ENCODE data around the gene DMAP1. TPM values are rescaled to one million over a fixed set of nuclear protein-coding genes. Genes with fewer than 3 reads are reported as not detected.
A peak's percentile ranks its signal among the peaks of the same experiment; 100 is the strongest.

DMAP1 gene
- total RNA-seq (10 to 100 TPM; 32.3 to 67.0 (median 40.9) TPM), polyA plus RNA-seq (10 to 100 TPM; 23.6 to 40.9 (median 27.6) TPM)

GRCh38 chr1:44213222-44214112, at the start of gene DMAP1:
Gene DMAP1, plus strand, starts transcription at chr1:44213471. Its CDS starts 283 bp downstream, at chr1:44213754.
- intact Hi-C loops (cut with DNase I) = loop anchor here (2.0 to 10.0 kb wide), 4 partner anchors 25 to 441 kb away; partner anchors contain the start of gene CCDC24
- peaks cover 0 to 33% (median 27%) of the 10 kb centered on the region in 4 donors for H3K4me1 ChIP-seq
- H3K4me3 ChIP-seq = peak within 1 kb of the TSS; percentile 69 to 92 (median 78)
- 1% methylated on average over 44 of the region's 44 CpGs for WGBS, 2 donors
- TF ChIP-seq, protein P1, sequence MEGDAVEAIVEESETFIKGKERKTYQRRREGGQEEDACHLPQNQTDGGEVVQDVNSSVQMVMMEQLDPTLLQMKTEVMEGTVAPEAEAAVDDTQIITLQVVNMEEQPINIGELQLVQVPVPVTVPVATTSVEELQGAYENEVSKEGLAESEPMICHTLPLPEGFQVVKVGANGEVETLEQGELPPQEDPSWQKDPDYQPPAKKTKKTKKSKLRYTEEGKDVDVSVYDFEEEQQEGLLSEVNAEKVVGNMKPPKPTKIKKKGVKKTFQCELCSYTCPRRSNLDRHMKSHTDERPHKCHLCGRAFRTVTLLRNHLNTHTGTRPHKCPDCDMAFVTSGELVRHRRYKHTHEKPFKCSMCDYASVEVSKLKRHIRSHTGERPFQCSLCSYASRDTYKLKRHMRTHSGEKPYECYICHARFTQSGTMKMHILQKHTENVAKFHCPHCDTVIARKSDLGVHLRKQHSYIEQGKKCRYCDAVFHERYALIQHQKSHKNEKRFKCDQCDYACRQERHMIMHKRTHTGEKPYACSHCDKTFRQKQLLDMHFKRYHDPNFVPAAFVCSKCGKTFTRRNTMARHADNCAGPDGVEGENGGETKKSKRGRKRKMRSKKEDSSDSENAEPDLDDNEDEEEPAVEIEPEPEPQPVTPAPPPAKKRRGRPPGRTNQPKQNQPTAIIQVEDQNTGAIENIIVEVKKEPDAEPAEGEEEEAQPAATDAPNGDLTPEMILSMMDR (IDR thresholded peaks at IDR 0.05) = peak in 1 of 4 experiments; percentile 7
- no peak for TF ChIP-seq POLR2A (IDR thresholded peaks at IDR 0.05)
- peak; percentile 16 to 68 (median 62) for TF ChIP-seq POLR2AphosphoS5 (IDR thresholded peaks at IDR 0.05)
- TF ChIP-seq EP300 (IDR thresholded peaks at IDR 0.05) = no peak
- peak within 1 kb of the TSS; percentile 76 to 84 (median 80) for H3K27ac ChIP-seq
- H3K9me3 ChIP-seq = no peaks in the 10 kb centered on the region
- peak; percentile 94 for DNase-seq
- H3K27me3 ChIP-seq = no peaks in the 10 kb centered on the region
- peaks cover 8 to 32% (median 16%) of the 10 kb centered on the region in 4 donors for H3K36me3 ChIP-seq

DNA sequence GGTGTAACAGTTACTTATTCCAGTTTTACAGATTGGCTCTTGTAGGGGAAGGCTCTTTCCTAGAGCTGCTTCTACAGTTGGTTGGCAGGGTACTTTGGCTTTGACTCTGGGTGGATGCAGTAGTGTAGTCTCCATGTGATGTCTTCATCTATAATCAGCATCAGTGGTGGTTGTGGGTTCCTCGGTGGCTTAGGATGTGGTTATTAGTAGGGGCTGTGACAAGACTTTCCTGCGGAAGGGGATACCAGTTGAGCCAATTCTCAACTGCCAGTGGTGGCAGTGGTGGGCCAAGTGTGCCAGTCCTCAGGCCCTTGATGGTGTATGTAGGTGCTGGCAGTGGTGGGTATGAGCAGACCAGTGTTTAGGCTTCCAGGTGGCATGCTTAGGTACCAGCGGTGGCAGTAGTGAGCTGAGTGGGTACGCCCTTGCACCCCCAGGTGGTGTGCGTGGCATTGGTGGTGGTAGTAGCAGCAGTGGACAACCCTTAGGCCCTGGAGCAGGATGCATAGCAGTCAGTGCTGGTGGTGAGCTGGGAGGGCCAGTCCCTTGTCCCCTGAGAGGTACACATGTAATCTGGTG, 44.7 kb upstream of the DMAP1 start:
- no peak for TF ChIP-seq EP300 (IDR thresholded peaks at IDR 0.05)
- no peak for TF ChIP-seq POLR2AphosphoS5 (IDR thresholded peaks at IDR 0.05)
- no peak for TF ChIP-seq POLR2A (IDR thresholded peaks at IDR 0.05)
- TF ChIP-seq, protein P1 (IDR thresholded peaks at IDR 0.05) = no peak
- no peak overlapping the region for H3K27ac ChIP-seq
- H3K27me3 ChIP-seq = peaks cover 0 to 4% (median 0%) of the 10 kb centered on the region in 3 donors
- DNase-seq = no peak
- WGBS, 2 donors = 82 to 85% methylated on average over 5 of the region's 5 CpGs
- no peaks in the 10 kb centered on the region for H3K36me3 ChIP-seq
- no peaks in the 10 kb centered on the region for H3K4me1 ChIP-seq
- H3K9me3 ChIP-seq = no peaks in the 10 kb centered on the region
- H3K4me3 ChIP-seq = no peak overlapping the region
- intact Hi-C loops (cut with DNase I) = no loop called here

DNA sequence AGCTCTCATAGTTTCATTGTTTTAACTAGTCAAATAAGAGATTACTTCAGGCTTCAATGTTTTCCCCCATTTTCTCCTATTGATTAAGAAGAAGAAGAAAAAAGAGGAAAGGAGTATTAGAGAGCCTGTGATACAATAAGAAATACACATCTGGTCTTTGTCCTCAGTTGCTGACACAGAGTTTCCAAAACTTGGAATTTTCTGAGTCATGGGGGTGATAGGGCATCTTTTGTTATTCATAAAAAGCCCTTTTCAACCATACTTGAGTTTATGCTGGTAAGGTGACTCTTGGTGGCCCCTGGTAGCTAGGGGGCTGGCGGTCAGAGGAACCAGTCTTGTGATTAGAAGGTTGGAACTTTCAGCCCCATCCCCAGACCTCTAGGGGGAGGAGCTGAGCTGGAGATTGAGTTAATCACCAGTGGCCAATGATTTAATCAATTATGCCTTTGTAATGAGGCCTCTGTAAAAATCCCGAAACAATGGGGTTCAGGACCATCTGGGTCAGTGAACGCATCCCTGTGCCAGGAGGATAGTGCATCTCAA, 42.9 kb upstream of the DMAP1 start:
- no peak for DNase-seq
- TF ChIP-seq POLR2A (IDR thresholded peaks at IDR 0.05) (no peak), POLR2AphosphoS5 (IDR thresholded peaks at IDR 0.05) (no peak), EP300 (IDR thresholded peaks at IDR 0.05) (no peak)
- TF ChIP-seq, protein P1 (IDR thresholded peaks at IDR 0.05) = no peak
- 94 to 95% methylated on average over 3 of the region's 3 CpGs for WGBS, 2 donors
- Histone ChIP-seq H3K4me1 (no peaks in the 10 kb centered on the region), H3K27me3 (peaks cover 0 to 4% (median 0%) of the 10 kb centered on the region in 3 donors), H3K9me3 (no peaks in the 10 kb centered on the region), H3K4me3 (no peak overlapping the region), H3K27ac (no peak overlapping the region), H3K36me3 (no peaks in the 10 kb centered on the region)
- intact Hi-C loops (cut with DNase I) = no loop called here

DNA sequence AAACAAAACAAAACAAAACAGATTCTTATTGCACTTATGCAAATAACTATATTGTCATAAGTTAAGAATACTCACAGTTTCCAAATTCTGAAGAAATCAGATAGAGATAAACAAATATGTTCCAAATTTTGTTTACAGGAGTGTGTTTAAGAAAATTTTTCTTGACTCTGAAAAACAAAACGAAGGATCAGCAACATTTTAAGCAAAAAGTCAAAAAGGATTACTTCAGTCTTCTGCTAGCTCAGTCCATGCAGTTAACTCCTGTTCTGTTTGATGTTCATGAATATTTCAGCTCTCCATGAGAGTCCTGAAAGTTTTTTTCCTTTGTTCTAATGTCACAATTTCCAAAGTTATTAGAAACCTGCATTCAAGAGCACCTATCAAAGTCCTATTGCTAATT, 38.6 kb upstream of the DMAP1 start:
- 71 to 79% methylated on average over 1 of the region's 1 CpG for WGBS, 2 donors
- no peak for DNase-seq
- Histone ChIP-seq H3K9me3 (no peaks in the 10 kb centered on the region), H3K4me3 (no peak overlapping the region), H3K27ac (no peak overlapping the region), H3K36me3 (no peaks in the 10 kb centered on the region), H3K4me1 (no peaks in the 10 kb centered on the region), H3K27me3 (peaks cover 0 to 4% (median 0%) of the 10 kb centered on the region in 3 donors)
- intact Hi-C loops (cut with DNase I) = no loop called here
- no peak for TF ChIP-seq EP300 (IDR thresholded peaks at IDR 0.05)
- TF ChIP-seq POLR2A (IDR thresholded peaks at IDR 0.05) = no peak
- TF ChIP-seq POLR2AphosphoS5 (IDR thresholded peaks at IDR 0.05) = no peak
- TF ChIP-seq, protein P1 (IDR thresholded peaks at IDR 0.05) = no peak
